WTC11 (cell line): ENCODE data around the gene ZMIZ1.

Experiments used
- CTCF ChIP-seq: fragments of 200-600 bp; IDR thresholded peaks from 2 replicates; pipeline ENCODE4 v1.8.0; 2022; ENCODE audit warnings: antibody characterized with exemption
- TCF7 ChIP-seq: sonication (generic); formaldehyde crosslinking; IDR thresholded peaks from 2 replicates; pipeline ENCODE4 v1.8.0; 2022; ENCODE audit warnings: mild to moderate bottlenecking, low read depth, missing genetic modification reagents, moderate library complexity
- ZNF512 ChIP-seq: sonication (generic); formaldehyde crosslinking; IDR thresholded peaks from 2 replicates; pipeline ENCODE4 v1.8.1; 2022; ENCODE audit warnings: missing genetic modification reagents, borderline replicate concordance

GRCh38 chr10:79230328-79230830, 161.6 kb downstream of the ZMIZ1 start:
- TF ChIP-seq ZNF512 (CRISPR knock-in tag) (no peak), CTCF (no peak), TCF7 (CRISPR knock-in tag) (no peak)
